ENCODE data around the gene OR6C6.

Gene OR6C6

DNA sequence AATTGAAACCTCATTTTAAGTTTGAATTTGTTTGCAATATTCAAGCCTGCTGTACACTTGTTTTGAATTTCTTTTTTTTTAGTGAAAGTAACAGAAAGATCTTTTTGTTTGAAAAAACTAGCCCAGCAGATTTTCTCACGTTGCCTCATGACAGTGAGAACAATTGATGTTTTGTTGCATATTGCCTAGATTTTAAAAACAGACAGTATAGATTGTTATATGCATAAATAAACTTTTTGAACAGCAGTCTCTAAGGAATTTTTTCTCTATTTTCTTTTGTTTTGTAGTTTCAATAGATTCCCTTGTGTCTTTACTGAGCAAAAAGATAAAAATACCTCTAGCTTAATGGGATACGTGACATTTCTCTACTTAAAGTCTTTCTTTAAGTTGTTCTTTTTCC, 15.4 kb downstream of the OR6C6 start:
- Histone ChIP-seq H3K27ac (no peak overlapping the region), H3K4me3 (no peak overlapping the region)
- TF ChIP-seq, protein P1, sequence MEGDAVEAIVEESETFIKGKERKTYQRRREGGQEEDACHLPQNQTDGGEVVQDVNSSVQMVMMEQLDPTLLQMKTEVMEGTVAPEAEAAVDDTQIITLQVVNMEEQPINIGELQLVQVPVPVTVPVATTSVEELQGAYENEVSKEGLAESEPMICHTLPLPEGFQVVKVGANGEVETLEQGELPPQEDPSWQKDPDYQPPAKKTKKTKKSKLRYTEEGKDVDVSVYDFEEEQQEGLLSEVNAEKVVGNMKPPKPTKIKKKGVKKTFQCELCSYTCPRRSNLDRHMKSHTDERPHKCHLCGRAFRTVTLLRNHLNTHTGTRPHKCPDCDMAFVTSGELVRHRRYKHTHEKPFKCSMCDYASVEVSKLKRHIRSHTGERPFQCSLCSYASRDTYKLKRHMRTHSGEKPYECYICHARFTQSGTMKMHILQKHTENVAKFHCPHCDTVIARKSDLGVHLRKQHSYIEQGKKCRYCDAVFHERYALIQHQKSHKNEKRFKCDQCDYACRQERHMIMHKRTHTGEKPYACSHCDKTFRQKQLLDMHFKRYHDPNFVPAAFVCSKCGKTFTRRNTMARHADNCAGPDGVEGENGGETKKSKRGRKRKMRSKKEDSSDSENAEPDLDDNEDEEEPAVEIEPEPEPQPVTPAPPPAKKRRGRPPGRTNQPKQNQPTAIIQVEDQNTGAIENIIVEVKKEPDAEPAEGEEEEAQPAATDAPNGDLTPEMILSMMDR (IDR thresholded peaks at IDR 0.05): no peak
- no peak for DNase-seq (ENCODE audit: low spot score)

DNA sequence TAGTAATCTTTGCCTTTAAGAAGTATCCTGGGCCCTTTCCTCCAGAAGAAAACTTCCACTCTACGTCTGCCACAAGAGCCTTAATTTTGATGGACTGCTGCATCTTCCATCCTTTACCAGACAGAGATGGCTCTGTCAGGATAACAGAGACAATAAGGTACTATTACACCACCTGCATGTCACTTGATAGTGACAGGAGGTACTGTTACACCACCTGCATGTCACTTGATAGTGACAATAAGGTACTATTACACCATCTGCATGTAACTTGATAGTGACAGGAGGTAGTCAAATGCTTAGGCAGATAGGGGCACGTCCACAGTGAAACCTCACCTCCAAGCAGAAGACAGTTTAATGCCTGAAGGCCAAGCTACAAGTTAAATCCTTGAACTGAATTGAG, 38.1 kb downstream of the OR6C6 start:
- TF ChIP-seq, protein P1 (IDR thresholded peaks at IDR 0.05): no peak
- H3K27ac ChIP-seq: no peak overlapping the region
- DNase-seq (ENCODE audit: low spot score): no peak
- no peak overlapping the region for H3K4me3 ChIP-seq

DNA sequence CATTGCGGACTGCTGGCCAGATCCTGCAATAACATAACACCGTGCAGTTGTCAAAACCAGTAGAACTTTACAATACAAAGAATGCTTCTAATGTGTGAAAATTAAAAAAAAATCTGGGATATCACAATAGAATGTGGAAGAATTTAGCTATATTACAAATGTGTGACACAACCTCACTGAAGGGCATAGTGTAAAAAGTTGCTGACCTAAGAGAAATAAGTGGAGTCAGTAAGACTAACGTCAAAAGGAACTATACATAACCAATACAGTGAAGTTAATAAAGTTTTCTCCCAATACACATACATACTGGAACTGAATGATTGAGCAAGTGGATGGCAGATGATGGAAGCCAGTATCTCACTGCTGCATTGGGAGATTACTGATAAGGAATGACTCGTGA, 39.5 kb downstream of the OR6C6 start:
- TF ChIP-seq, protein P1 (IDR thresholded peaks at IDR 0.05): no peak
- DNase-seq (ENCODE audit: low spot score): no peak
- Histone ChIP-seq H3K4me3 (no peak overlapping the region), H3K27ac (no peak overlapping the region)

DNA sequence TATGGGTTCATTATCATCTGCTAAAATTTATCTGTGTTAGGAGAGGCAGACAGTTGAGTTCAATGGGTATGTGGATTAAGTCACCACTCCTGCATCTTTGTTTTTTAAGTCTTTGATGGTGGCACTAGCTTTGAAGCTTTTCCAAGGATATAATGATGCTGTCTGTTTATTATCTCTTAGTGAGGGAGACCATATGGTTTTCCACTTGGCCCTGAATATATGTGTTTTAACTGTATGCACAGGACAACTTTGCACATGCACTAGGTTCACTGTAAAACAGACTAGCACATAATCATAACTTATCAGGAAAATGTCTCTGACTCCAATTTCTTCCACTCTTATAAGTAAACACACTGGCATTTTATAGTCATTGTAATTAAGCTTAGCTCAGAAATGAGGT, 43.1 kb downstream of the OR6C6 start:
- no peak for DNase-seq (ENCODE audit: low spot score)
- Histone ChIP-seq H3K4me3 (no peak overlapping the region), H3K27ac (no peak overlapping the region)
- TF ChIP-seq, protein P1 (IDR thresholded peaks at IDR 0.05): no peak

DNA sequence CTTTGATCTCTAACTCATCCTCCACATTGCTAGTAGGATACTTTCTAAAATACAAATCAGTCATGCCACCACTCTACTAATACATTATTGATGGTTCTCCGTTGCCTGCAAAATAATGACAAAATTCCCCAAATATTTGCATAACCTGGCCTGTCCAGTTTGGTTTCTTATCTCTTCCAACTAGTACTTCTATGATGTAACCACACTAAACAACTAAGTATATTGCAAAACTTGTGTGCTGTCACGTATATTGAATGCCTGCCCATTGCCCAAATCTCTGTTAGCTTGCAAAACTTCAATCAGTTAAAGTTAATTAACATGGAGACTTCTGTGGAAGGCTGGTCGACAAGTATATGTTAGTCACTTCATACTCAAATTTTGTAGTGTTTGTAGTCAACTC, 45.4 kb downstream of the OR6C6 start:
- DNase-seq (ENCODE audit: low spot score): no peak
- Histone ChIP-seq H3K27ac (no peak overlapping the region), H3K4me3 (no peak overlapping the region)
- TF ChIP-seq, protein P1 (IDR thresholded peaks at IDR 0.05): no peak

DNA sequence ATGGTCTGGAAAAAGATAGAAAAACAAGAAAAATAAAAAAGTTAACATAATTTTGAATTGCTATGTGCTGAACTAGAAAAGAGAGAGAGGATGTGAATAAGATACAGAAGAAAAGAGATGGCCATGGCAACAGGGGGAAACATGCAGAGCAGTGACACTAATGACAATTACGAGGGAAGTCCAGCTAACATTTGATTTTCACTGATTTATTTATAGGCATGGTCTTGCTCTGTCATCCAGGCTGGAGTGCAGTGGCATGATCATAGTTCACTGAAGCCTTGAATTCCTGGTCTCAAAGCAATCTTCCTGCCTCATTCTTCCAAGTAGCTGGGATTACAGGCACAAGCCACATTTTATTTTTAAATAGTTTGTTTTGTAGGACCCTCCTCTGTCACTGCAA, 50.2 kb downstream of the OR6C6 start:
- Histone ChIP-seq H3K27ac (no peak overlapping the region), H3K4me3 (no peak overlapping the region)
- TF ChIP-seq, protein P1 (IDR thresholded peaks at IDR 0.05): no peak
- no peak for DNase-seq (ENCODE audit: low spot score)

DNA sequence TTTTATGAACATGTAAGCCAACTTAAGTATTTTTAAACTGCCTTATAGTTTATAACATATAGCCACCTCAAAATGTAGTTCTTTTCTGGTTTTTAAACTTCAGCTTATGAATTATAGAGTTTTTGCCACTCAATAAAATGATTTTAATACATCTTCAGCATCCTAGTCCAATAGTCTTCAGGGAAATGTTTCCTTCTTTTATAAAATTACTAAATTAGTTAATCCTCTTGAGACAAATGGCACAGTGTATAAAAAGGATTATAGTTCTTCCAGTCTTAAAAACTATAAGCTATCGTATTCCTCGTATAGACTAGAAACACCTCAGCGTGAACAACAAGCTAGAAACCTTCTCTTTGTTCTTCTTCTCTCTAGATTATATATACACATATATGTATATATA, 52.1 kb downstream of the OR6C6 start, which contains the start of gene OR6C74:
Gene OR6C74 (plus strand): TSS at position 301 of the 400 bp plus-strand sequence. CDS start 2,679 bp downstream, outside the sequence.
- TF ChIP-seq, protein P1 (IDR thresholded peaks at IDR 0.05): no peak
- DNase-seq (ENCODE audit: low spot score): no peak
- H3K4me3 ChIP-seq: no peak within 1 kb of the TSS
- no peak within 1 kb of the TSS for H3K27ac ChIP-seq
